Pons (tissue), 1 donor: ENCODE data around the gene PAIP1.
A peak's percentile ranks its signal among the peaks of the same experiment; 100 is the strongest.
"Not testable (repeated sequence)": the region's sequence is repeated elsewhere in the genome, so short reads cannot be mapped to it uniquely, and the experiment has no call there.

Experiments used
- DNase-seq: peaks from one replicate; pipeline ENCODE4 v3.0.0-alpha.2; 2016; ENCODE audit warnings: low spot score

The PAIP1 gene

GRCh38 chr5:43571237-43571636 lies 14.4 kb upstream of the PAIP1 start:
- no peak for DNase-seq

DNA sequence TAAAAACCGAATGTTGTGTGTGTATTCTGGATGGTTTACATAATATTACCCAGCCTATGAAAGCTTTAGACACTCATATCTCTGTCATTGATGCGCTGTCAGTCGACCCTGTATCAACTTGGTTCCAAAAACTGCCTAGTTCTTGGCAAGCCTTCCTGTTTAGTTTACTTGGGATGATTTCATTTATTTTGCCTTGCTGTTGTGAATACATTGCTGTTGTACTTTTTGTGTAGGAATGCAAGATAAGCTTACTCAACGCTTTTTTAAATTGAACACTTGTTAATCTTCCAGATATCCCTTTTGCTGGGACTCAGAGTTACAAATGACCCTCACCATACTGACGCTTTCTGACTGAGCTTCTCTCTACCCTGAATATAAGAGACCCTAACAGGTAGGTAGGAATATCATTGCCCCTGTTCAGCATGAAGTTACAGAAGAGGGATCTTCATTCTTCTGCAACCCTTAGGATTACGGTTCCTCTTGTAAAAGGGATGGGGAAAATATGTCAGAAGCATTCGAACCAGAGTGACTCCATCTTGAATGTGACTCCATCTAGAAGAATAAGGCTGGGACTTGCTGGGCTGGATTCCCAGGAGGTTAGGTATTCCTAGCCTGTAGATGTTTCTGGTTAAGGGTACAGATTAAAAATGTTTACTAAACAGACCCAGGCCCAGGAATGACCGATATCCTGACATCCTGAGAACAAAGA lies 13.7 kb upstream of the PAIP1 start:
- no peak for DNase-seq

DNA sequence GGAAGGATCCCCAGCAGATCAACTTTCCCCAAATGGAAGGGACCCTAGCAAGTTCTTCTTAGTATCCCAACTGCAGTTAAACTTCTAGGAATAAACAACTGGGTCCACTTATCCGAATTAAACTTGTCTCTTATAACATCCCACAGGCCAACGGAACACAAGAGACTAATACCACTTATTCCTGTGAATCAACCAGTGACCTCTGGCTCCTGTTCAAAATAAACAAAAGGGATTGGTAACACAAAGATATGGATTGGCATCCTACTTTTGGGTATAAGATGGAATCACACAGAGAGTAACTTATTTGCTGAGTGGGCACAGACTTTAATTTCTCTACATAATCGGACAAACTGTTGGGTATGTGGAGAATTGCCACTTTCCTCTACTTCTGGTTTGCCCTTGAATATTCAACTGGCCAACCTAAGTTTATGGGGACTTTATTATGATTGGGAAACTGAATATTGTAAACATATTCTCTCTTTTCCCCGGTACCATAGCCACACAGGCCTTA lies 12.4 kb upstream of the PAIP1 start:
- no peak for DNase-seq

GRCh38 chr5:43567967-43568366 lies 11.1 kb upstream of the PAIP1 start:
- no peak for DNase-seq

- no peak for DNase-seq
Measured at GRCh38 chr5:43565043-43565442, 8.2 kb upstream of the PAIP1 start.

DNA sequence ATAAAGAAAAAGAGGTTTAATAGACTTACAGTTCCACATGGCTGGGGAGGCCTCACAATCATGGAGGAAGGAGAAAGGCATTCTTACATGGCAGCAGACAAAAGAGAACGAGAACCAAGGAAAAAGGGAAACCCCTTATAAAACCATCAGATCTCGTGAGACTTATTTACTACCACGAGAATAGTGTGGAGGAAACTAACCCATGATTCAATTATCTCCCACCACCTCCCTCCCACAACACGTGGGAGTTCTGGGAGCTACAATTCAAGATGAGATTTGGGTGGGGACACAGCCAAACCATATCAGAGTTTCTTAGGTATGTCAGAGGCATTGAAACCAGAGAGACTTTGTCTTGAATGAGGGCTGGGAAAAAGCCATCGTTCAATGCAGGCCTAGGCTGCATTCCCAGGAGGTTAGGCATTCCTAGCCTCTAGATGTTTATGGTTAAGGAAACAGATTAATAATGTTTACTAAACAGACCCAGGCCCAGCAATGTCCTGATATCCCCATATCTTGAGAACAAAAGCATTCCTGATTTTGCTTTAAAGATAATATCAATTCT lies 7.5 kb upstream of the PAIP1 start:
- DNase-seq = no peak

DNA sequence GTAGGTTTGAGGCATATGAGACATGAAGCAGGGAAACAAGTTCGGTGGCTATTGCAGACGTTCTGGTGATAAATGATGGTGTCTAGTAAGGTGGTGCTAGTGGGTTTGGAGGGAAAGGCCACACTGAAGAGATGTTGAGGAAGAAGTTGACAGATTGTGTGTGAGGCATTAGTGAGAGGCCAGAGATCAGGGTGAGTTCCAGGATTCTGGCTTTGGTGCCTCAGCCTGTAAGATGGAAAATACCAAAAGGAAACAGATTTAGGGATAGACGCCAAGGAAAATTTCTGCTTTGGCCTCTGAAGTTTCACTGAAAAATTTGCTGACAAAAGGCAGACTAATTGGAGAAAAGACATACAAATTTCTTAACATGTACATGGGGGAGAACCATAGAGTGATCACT lies 6.4 kb upstream of the PAIP1 start:
- no peak for DNase-seq

DNA sequence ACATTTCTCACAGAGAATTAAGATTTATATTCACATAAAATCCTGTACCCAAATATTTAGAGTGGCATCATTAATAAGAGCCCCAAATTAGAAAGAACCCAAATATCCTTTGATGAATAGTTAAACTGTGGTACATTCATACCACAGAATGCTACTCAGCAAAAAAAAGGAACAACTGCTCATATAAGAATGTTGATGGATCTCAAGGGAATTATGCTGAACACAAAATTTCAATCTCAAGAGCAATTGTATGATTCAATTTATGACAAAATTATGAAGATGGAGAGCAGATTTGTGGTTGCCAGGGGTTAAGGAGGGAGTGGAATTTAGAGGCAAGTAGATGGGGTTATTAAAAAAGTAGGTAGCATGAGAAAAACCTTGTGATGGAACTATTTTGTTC lies 4.5 kb upstream of the PAIP1 start:
- no peak for DNase-seq

- DNase-seq = no peak
Measured at GRCh38 chr5:43560128-43560527, 3.3 kb upstream of the PAIP1 start.

DNA sequence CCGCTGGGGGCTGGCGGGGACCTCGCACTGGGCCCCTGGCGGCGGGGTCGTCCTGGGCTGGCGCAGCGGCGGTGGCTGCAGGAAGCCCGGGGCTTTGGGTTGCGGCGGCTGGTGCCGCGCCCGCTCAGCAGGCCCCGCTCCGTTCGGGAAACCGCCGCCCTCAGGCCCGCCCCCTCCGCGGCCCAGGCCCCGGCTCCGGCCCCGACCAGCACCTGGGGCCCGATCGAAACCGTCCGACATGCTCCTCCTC lies 345 bp downstream of the PAIP1 start:
- not testable (repeated sequence) for DNase-seq

GRCh38 chr5:43555895-43556606 lies 826 bp downstream of the PAIP1 start:
- peak; percentile 30 for DNase-seq

GRCh38 chr5:43554497-43554896 lies 2.4 kb downstream of the PAIP1 start:
- DNase-seq = no peak

DNA sequence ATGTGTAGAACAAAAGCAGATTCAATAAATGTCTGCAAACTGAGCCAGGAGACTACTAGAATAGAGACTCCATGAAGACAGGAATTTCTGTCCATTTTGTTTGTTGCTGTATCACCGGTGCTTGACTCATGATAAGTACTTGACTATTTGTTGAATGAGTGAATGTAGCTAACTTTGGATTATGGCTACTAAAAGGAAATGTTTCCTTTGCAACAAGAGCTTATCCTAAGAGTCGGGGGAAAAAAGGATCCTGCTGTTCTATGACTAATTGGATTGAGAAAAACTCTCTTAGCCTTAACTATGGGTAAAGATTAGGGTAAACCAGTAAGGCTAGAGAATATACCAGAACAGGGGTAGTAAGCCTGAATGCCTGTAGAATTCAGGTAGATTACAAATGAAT lies 3.5 kb downstream of the PAIP1 start:
- DNase-seq = no peak

DNA sequence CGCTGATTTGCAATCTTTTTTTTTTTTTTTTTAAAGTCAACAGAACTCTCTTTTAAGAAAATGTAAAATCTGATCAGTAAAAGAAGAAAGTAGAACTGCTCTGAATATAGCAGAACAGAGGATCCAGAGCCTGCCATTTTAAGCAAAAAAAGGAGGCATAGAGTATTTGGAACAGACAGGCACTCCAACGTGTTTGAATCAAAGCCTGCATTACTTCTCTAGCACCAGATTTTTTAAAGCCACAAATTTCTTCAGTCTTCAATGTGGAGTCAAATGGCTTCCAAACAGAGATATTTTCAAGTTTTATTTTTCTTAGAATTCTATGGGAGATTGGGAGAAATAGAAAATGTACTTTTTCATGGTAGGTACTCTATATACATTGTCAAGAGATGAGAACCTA lies 5.1 kb downstream of the PAIP1 start:
- DNase-seq = no peak

DNA sequence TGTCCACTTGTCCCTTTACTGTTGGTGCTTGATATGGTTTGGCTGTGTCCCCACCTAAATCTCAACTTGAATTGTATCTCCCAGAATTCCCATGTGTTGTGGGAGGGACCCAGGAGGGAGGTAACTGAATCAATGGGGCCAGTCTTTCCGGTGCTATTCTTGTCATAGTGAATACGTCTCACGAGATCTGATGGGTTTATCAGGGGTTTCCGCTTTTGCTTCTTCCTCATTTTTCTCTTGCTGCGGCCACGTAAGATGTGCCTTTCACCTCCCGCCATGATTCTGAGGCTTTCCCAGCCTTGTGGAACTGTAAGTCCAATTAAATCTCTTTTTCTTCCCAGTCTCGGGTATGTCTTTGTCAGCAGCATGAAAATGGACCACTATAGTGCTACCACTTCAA lies 7.6 kb downstream of the PAIP1 start:
- DNase-seq = not testable (repeated sequence)

DNA sequence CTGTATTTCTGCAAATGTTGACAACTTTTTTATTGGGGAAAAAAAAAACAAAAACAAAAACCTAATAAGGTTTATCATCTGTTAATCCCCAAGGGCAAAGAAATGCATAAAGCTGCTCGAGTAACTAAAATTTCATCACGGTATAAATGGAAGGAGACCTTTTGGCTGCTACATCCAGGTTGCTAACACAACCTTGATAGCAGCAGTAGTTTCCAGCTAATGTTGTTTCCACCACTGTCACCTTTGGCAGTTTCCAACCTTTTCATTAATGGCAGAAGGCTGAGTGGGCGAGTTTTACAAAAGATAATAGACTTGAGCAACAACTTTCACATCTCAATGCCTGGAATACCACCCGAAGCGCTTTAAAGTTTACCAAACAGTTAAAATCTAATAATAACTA lies 8.5 kb downstream of the PAIP1 start:
- no peak for DNase-seq

DNA sequence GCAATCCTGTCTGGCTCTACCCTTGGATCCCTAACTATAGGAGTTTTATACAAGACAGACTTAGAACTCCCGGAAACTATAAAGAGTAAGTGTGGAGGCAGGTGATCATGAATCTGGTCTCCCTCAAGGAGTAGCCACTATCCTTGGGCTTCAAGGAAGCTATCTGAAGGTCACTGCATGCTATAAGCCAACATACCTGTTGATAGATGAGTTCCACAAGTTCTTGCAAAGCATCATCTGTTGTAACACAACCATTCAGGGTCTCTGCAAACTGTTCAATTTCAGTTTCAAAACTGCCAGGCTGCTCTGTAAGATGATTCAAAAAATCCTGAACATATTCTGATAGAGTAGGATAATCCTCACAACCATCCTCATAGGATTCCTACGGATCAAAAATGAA lies 9.3 kb downstream of the PAIP1 start:
- no peak for DNase-seq

- no peak for DNase-seq
Measured at GRCh38 chr5:43543434-43543833, 13.4 kb downstream of the PAIP1 start.

DNA sequence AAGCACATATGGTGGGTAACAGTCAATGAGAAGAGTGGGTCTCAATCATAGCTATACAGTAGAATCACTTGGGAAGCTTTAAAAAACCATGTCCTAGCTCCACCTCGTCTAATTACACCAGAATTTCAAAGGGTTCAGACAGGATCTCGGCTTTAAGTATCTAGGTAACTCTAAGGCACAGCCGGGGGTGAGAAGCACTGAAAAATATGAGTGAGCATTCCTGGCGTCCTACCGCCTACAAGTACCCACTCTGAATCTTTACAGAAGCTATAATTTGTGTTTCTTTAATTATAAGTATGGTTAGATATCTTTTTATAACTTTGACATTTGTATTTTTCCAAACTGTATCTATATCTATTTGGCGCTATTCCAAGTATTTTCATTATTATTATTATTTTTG lies 16.1 kb downstream of the PAIP1 start:
- DNase-seq = no peak

GRCh38 chr5:43536972-43537371 lies 19.9 kb downstream of the PAIP1 start:
- DNase-seq = no peak

DNA sequence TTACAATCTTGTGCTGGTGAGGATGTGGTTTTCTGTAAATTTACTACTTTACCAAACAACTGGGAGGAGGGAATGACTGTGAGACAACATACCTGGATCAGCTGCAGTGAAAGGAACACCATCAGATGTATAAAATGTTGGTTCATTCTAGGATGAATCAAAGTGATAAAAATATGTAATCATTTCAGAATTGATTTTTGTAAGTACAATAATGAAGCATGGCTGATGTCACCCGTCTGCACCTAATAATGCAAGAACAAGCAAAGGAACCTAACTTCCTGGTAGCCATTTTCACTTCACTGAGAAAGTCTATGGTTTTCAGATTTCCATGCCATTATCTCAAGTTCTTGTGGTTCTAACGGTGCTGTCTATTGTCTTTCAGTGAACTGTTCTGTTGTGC lies 23.2 kb downstream of the PAIP1 start:
- DNase-seq = no peak

- DNase-seq = no peak
Measured at GRCh38 chr5:43530648-43531047, 26.2 kb downstream of the PAIP1 start.

DNA sequence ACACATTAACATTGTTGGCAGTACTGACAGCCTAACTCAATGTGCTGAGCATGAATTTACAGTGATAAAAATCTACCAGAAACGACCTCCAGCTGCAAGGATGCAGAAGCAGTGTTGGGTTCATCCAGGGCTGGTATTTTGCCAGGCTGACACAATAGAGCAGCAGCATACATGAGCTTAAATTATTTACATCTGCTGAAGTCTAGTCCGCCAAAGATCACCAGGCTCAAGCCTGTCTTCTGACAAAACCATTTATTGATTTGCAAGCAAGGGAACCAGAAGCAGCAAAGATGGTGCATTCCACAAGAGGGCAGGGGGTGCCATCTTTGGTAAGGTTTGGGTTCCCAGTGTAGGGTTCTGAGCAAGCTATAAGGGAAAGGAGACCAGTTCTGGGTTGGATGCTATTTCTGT lies 33.2 kb downstream of the PAIP1 start:
- DNase-seq = no peak

- no peak for DNase-seq
Measured at GRCh38 chr5:43520615-43521014, 36.3 kb downstream of the PAIP1 start.
